ENCODE measurements around the gene NFIA. TPM values are rescaled to one million over a fixed set of nuclear protein-coding genes. Genes with fewer than 3 reads are reported as not detected.
A peak's percentile ranks its signal among the peaks of the same experiment; 100 is the strongest.
"Not testable (repeated sequence)": the region's sequence is repeated elsewhere in the genome, so short reads cannot be mapped to it uniquely, and the experiment has no call there.

The NFIA gene
- total RNA-seq, 2 experiments from 2014 or later: 4.2 to 5.7 TPM

DNA sequence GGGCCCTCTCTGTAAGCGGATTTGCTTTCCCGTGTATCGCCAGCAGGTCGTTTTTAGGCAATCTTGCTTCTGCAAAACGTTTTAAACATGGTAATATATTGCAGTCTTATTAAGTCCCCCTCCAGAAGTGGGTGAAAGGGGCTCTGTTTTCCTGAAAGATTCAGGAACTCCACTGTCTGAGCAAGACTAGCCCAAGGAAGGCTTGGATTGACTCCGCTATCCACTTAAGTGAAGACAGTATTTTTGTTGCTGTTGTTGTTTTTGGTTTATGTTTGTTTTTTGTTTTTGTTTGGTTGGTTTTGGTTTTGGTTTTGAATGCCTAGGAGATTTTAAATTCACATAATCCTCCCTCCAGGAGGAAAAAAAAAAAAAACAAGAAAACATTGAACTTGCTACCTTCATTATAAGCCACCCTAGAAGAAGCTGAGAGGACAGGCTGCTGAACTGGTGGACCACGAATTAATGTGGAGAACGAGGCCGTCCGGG lies 29.1 kb upstream of the NFIA start:
- POLR2A ChIA-PET: interaction anchor here (4.9 kb wide), 1 partner anchor 24 kb away, joined by 24 read pairs; no protein-coding TSS in a partner anchor
- peak overlapping the region; percentile 79 for H3K4me3 Mint-ChIP-seq
- ATAC-seq (ENCODE audit: low read depth) (no peak), DNase-seq (no peak)
- H3K27me3 Mint-ChIP-seq: peaks cover 69% of the 10 kb centered on the region
- no peak overlapping the region for H3K27ac Mint-ChIP-seq
- peaks cover 28% of the 10 kb centered on the region for H3K4me1 Mint-ChIP-seq
- no peaks in the 10 kb centered on the region for H3K36me3 Mint-ChIP-seq
- H3K9me3 Mint-ChIP-seq: no peaks in the 10 kb centered on the region

DNA sequence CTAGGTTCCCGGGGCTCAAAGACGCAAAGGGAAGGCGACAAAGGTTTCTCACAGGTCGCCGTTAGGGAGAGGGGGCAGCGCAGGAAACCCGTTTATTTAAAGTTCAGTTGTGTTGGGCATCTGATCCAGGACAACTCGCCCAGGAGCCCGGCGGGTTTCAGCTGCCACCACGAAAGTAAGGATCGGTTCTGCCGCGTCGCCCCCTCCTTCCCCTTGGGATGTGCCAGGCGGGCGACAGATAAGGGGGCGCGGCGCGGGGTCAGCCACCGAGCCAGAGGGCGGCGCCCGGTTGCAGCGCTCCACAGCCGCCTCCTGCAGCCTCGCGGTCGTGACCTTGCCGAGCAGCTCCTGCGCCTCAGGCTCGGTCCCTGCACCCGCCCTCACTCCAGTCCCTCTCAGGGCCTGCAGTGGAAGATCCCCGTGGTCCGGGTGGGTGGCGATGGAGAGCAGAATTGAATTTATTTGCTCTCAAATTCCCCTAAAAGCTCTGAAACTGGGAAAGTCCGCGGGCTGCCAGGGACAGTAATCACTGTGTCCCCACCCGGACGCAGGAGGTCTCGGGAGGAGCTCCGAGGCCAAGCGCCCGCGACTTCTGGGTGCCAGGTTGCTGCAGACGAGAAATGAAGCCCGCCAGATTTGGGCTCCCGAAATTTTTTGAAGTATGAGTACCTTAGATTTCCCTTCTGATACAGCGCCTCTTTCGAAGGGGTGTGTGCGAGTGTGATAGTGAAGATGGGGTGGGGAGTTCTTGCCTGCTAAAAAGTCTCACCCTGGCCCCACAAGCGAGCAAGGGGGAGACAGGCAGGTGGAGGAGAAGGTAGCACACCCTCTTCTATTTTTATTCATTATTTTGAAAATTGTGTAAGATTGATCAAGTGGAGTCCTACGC lies 28.4 kb upstream of the NFIA start:
- DNase-seq (peak; percentile 52), ATAC-seq (ENCODE audit: low read depth) (no peak)
- H3K9me3 Mint-ChIP-seq: no peaks in the 10 kb centered on the region
- peak overlapping the region; percentile 79 for H3K4me3 Mint-ChIP-seq
- peaks cover 75% of the 10 kb centered on the region for H3K27me3 Mint-ChIP-seq
- peaks cover 28% of the 10 kb centered on the region for H3K4me1 Mint-ChIP-seq
- H3K27ac Mint-ChIP-seq: no peak overlapping the region
- no peaks in the 10 kb centered on the region for H3K36me3 Mint-ChIP-seq
- POLR2A ChIA-PET: interaction anchor here (4.9 kb wide), 1 partner anchor 23 kb away, joined by 24 read pairs; no protein-coding TSS in a partner anchor

DNA sequence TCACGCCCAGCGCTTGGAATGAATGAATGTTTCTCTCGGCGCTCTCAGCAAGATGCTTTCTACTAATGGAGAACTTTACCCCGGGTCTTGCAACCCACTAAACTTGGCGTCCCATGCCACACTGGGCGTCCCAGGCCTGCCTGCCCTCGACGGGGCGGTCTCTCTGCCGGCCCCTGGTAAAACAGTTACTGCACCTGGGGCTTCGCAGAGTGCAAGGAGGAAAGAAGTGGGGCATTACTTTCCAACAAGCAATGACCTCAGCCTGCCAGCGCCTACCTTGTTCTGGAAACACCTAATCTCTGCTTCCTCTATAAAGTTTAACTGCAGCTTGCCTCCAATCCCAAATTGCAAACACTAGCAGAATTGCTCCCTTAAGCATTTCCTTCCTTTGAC lies 27.8 kb upstream of the NFIA start:
- DNase-seq (no peak), ATAC-seq (ENCODE audit: low read depth) (no peak)
- POLR2A ChIA-PET: no interaction called here
- no peaks in the 10 kb centered on the region for H3K9me3 Mint-ChIP-seq
- peaks cover 26% of the 10 kb centered on the region for H3K4me1 Mint-ChIP-seq
- H3K27ac Mint-ChIP-seq: no peak overlapping the region
- no peaks in the 10 kb centered on the region for H3K36me3 Mint-ChIP-seq
- peak overlapping the region; percentile 39 for H3K4me3 Mint-ChIP-seq
- peaks cover 81% of the 10 kb centered on the region for H3K27me3 Mint-ChIP-seq

DNA sequence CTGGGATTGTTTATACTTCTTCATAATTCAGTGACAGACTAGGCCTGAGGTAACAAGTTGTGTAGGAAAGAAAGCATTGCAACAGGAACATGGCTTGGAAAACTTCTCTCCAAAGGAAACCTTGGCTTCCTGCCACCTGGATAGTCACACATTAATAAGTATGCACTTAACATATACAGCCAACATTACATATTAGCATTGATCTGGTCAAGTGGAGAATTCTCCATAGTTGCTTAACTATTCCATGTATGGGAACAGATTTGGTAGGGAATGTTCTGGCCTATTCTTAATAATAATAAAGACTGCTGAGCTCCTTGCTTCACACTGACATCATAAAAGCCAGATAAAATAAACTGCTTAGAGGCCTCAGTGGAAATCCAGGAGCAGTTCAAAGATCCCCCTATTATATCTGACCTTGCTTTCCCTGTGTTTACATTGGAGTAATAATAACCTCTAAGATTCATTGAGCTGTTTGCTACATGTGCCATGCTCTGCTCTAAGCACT lies 27.2 kb upstream of the NFIA start:
- Mint-ChIP-seq H3K4me1 (peaks cover 24% of the 10 kb centered on the region), H3K4me3 (no peak overlapping the region), H3K9me3 (no peaks in the 10 kb centered on the region), H3K27me3 (peaks cover 81% of the 10 kb centered on the region), H3K36me3 (no peaks in the 10 kb centered on the region), H3K27ac (no peak overlapping the region)
- no peak for ATAC-seq (ENCODE audit: low read depth)
- no peak for DNase-seq
- POLR2A ChIA-PET: no interaction called here

DNA sequence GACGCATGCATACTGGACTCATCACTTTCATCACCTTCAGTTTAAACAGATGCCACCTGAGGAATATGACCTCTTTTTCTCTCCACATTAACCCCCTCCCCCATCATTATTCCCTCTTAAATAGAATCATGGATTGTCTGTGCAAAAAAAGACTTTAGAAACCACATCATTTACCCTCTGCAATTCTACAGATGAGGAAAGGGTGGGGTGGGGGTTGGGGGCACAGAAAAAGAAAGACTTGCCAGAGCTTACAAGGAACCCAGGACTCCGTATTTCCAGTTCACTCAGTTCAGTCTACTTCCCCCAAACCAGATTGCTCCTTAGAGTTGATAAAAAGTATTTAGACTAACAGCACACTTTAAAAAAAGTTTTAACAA lies 26.2 kb upstream of the NFIA start:
- Mint-ChIP-seq H3K27ac (no peak overlapping the region), H3K4me1 (peaks cover 23% of the 10 kb centered on the region), H3K36me3 (no peaks in the 10 kb centered on the region), H3K27me3 (peaks cover 84% of the 10 kb centered on the region), H3K4me3 (peak overlapping the region; percentile 82), H3K9me3 (no peaks in the 10 kb centered on the region)
- DNase-seq (no peak), ATAC-seq (ENCODE audit: low read depth) (no peak)
- POLR2A ChIA-PET: no interaction called here

DNA sequence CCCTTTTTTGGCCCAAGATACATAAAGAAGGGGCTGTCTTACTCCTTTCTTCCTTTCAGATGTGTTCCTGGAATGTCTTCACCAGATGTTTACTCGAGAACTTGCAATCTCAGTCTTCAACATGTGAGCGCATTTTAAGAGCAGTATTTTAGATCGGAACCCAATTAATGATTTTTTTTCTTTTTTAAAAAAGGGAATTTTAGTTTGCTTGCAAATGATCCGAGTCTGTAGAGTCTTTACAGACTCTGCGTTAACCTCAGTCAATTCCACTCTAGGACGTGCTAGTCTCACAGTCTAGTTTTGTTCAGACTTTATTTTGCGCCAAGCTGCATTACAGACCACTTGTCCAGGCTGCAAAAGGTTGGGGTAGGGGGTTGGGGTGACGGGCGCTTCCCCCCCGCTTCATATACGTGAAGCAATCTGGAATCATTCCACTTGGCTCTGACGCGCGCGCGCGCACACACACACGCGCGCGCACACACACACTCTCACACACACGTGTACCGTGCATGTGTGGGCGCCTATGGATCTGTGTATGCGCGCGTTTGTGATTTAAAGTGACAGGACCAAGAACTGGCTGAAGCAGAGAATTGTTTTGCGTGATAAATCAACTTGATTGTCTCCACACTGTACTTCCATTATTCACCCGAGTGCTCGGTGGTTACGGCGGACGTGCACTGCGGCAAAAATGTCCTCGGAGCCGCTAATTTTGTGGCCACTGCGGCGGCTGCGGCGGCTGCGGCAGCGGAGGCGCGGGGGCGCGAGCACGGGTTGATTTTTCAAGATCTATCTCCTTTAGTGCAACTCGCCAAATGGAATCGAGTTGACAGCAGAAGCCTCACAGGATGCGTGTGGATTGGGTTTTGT lies 25.6 kb upstream of the NFIA start:
- peak overlapping the region; percentile 9 for H3K27ac Mint-ChIP-seq
- peak; percentile 44 for ATAC-seq (ENCODE audit: low read depth)
- peak overlapping the region; percentile 82 for H3K4me3 Mint-ChIP-seq
- DNase-seq: peak; percentile 57
- no peaks in the 10 kb centered on the region for H3K9me3 Mint-ChIP-seq
- peaks cover 23% of the 10 kb centered on the region for H3K4me1 Mint-ChIP-seq
- no peaks in the 10 kb centered on the region for H3K36me3 Mint-ChIP-seq
- H3K27me3 Mint-ChIP-seq: peaks cover 83% of the 10 kb centered on the region
- POLR2A ChIA-PET: no interaction called here

DNA sequence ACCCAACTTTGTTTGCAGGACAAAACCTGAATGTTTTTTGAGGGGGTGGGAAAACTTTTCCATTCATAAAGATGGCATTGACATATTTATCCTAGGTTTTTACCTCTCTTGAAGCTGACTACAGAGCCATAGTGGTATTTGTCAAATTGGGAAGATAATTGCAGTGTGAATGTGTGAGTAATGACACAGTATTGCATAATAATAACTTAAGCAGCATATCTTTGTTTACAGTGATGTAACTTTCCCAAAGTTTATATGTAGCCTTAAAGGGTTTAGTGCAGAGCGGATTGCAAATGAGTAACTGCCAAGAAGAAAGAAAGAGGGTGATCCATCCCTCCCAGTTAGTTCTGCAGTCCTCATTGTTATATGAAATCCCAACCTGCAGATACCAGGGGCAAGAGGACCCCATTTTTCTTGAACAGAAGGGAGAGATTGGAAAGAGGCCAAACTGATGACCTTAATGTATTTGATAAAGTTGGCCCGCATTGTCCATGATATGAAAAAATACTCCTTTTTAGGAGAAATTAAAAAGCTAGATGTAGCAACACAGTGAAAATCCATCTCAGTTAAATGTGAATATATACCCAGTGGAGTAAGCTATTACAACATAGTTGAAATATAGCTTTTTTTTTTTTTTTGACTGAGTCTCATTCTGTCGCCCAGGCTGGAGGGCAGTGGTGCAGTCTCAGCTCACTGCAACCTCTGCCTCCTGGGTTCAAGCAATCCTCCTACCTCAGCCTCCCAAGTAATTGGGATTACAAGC lies 23.7 kb upstream of the NFIA start:
- H3K9me3 Mint-ChIP-seq: no peaks in the 10 kb centered on the region
- H3K4me1 Mint-ChIP-seq: peaks cover 8% of the 10 kb centered on the region
- no peak overlapping the region for H3K27ac Mint-ChIP-seq
- DNase-seq: no peak
- peaks cover 64% of the 10 kb centered on the region for H3K27me3 Mint-ChIP-seq
- no peak for ATAC-seq (ENCODE audit: low read depth)
- POLR2A ChIA-PET: no interaction called here
- no peak overlapping the region for H3K4me3 Mint-ChIP-seq
- no peaks in the 10 kb centered on the region for H3K36me3 Mint-ChIP-seq

DNA sequence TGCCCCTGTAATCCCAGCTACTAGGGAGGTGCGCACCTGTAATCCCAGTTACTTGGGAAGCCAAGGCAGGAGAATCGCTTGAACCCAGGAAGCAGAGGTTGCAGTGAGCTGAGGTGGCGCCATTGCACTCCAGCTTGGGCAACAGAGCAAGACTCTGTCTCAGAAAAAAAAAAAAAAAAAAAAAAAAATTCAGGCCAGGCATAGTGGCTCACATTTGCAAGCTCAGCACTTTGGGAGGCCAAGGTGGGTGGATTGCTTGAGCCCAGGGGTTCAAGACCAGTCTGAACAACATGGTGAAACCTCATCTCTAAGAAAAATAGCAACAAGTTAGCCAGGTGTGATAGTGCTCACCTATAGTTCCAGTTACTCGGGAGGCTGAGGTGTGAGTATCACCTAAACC lies 20.8 kb upstream of the NFIA start:
- DNase-seq; H3K4me3 Mint-ChIP-seq; H3K36me3 Mint-ChIP-seq; H3K9me3 Mint-ChIP-seq; H3K4me1 Mint-ChIP-seq; POLR2A ChIA-PET; H3K27ac Mint-ChIP-seq; ATAC-seq (ENCODE audit: low read depth): not testable (repeated sequence)
- peaks cover 40% of the 10 kb centered on the region for H3K27me3 Mint-ChIP-seq

DNA sequence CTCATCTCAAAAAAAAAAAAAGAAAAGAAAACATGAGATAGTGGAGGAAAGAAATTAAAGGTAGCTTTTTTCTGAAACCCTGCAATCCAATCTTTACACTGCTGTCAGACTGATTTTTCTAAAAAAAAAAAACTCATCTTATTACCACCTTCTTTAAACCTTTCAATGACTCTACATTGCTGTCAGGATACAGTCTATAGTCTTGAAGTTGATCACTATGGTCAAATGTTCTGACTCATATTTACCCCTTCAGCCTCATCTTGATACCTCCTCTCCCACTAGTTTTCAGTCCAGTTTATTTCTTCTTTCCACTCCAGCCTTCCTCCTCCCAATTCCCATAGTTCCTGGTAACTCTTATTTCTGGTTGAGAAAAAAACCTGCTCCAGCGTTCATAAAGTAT lies 17.7 kb upstream of the NFIA start:
- POLR2A ChIA-PET: interaction anchor here (0.6 kb wide), 1 partner anchor 13 kb away, joined by 3 read pairs; no protein-coding TSS in a partner anchor
- Mint-ChIP-seq H3K9me3 (no peaks in the 10 kb centered on the region), H3K36me3 (no peaks in the 10 kb centered on the region), H3K27me3 (peaks cover 13% of the 10 kb centered on the region), H3K27ac (no peak overlapping the region), H3K4me1 (no peaks in the 10 kb centered on the region), H3K4me3 (no peak overlapping the region)
- no peak for ATAC-seq (ENCODE audit: low read depth)
- no peak for DNase-seq

DNA sequence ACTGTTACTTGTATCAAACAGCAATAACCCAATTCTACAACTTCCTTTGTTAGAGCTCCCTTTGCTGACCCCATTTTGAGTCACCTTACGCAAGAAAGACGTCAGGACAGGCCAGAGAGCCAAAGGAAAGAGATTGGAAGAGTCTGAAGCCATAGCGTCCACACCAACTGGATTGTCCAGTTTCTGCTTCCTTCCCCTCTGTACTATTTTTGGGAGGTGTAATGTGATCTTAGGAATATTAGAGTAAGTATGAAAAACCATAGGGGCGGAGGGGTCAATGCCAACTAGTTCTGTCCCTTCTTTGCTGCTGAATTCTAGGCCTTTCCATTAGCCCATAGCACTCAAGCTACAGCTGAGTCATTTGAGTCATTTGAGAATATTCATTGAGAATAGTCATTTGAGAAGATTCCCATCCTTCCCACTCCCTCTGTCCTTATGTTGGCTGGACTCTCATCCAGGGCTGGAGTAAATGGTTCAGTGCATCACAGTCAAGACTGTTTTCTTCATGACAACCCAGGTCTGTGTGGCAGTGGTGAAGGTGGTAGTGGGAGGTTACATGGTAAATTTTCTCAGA lies 14.8 kb upstream of the NFIA start:
- Mint-ChIP-seq H3K4me1 (no peaks in the 10 kb centered on the region), H3K27ac (no peak overlapping the region), H3K9me3 (no peaks in the 10 kb centered on the region), H3K27me3 (peaks cover 9% of the 10 kb centered on the region), H3K36me3 (no peaks in the 10 kb centered on the region), H3K4me3 (no peak overlapping the region)
- DNase-seq (no peak), ATAC-seq (ENCODE audit: low read depth) (no peak)
- POLR2A ChIA-PET: no interaction called here

DNA sequence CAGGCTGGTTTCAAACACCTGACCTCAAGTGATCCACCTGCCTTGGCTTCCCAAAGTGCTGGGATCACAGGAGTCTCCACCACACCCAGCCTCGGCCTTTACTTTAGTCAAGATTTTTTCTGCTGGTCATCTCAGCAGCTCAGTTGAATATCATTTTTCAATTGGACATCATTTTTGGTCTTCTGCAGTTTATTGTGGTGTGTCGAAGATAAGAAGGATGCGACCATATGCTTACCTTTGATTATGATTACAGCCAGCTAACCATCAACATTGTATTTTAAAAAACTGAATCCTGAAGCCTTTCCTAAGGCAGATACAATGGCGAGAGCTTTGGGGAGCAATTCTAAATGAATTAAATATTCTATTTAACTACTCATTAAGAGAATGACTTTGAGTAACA lies 12.3 kb upstream of the NFIA start:
- Mint-ChIP-seq H3K36me3 (no peaks in the 10 kb centered on the region), H3K9me3 (no peaks in the 10 kb centered on the region), H3K27ac (no peak overlapping the region), H3K4me1 (no peaks in the 10 kb centered on the region), H3K4me3 (no peak overlapping the region), H3K27me3 (peaks cover 10% of the 10 kb centered on the region)
- POLR2A ChIA-PET: no interaction called here
- DNase-seq (no peak), ATAC-seq (ENCODE audit: low read depth) (no peak)

DNA sequence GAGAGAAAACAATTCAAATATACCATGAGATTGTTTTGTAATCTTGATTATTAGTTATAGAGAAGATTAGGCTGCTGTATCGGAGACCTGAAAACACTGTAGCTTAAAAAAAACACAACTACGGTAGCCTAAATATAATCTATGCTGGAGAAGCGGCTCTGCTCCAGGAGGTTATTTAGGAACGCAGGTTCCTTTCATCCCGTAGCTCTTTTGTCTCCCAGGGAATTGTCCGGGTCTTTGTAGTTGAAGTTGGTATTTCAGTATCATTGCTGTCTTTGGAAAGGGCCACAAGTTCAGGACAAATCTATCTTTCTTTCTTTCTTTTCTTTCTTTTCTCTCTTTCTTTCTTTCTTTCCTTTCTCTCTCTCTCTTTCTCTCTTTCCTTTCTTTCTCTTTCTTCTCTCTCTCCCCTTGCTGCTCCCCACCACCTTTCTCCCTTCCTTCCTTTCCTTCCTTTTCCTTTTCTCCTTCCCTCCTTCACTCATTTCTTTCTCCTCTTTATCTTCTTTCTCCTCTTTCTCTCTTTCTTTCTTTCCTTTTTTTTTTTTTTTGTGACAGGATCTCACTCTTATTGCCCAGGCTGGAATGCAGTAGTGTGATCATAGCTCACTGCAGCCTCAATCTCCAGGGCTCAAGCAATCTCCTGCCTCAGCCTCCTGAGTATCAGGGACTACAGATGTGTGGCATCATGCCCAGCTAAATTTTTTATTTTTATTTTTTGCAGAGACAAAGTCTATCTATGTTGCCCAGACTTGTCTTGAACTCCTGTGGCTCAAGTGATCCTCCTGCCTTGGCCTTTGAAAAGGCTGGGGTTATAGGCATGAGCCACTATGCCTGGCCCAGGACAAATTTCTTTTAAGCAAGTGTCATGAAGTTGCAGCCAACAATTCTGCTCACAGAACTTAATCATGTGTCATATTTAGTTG lies 10.9 kb upstream of the NFIA start:
- DNase-seq: no peak
- Mint-ChIP-seq H3K9me3 (no peaks in the 10 kb centered on the region), H3K4me1 (peaks cover 4% of the 10 kb centered on the region), H3K27ac (no peak overlapping the region), H3K27me3 (peaks cover 10% of the 10 kb centered on the region), H3K36me3 (no peaks in the 10 kb centered on the region), H3K4me3 (no peak overlapping the region)
- POLR2A ChIA-PET: no interaction called here
- ATAC-seq (ENCODE audit: low read depth): no peak
